ENCODE data around the gene OGFOD2. TPM values are rescaled to one million over a fixed set of nuclear protein-coding genes. Genes with fewer than 3 reads are reported as not detected.

OGFOD2 gene
- total RNA-seq, 4 donors from 2014 or later = 3.1 to 13.9 (median 6.2) TPM

GRCh38 chr12:122985338-122986257 is 10.6 kb downstream of the OGFOD2 start:
- TF ChIP-seq CTCF (IDR thresholded peaks at IDR 0.05) = no peak
- no peak for ATAC-seq (ENCODE audit: low FRiP score)

GRCh38 chr12:122986258-122986871 is 11.3 kb downstream of the OGFOD2 start:
- TF ChIP-seq CTCF (IDR thresholded peaks at IDR 0.05) = no peak
- ATAC-seq (ENCODE audit: low FRiP score) (no peak), DNase-seq (ENCODE audit: low spot score) (no peak)

More at GRCh38 chr12:122985338-122986257, 10.6 kb downstream of the OGFOD2 start:
- DNase-seq (ENCODE audit: low spot score) = no peak

- no peak for TF ChIP-seq CTCF (IDR thresholded peaks at IDR 0.05)
- ATAC-seq (ENCODE audit: low FRiP score) = no peak
- no peak for DNase-seq (ENCODE audit: low spot score)
These were observed 12.3 kb downstream of the OGFOD2 start for GRCh38 chr12:122987086-122987951.

- no peak for TF ChIP-seq CTCF (IDR thresholded peaks at IDR 0.05)
- DNase-seq (ENCODE audit: low spot score) (no peak), ATAC-seq (ENCODE audit: low FRiP score) (no peak)
These were observed 13.0 kb downstream of the OGFOD2 start for GRCh38 chr12:122988036-122988435.

- ATAC-seq (ENCODE audit: low FRiP score) = no peak
- TF ChIP-seq CTCF (IDR thresholded peaks at IDR 0.05) = no peak
- no peak for DNase-seq (ENCODE audit: low spot score)
These were observed 13.7 kb downstream of the OGFOD2 start for GRCh38 chr12:122988612-122989212.

- ATAC-seq (ENCODE audit: low FRiP score) (no peak), DNase-seq (ENCODE audit: low spot score) (no peak)
- no peak for TF ChIP-seq CTCF (IDR thresholded peaks at IDR 0.05)
These were observed 14.3 kb downstream of the OGFOD2 start for GRCh38 chr12:122989225-122989839.
